Right atrium auricular region (tissue), 2 donors: ENCODE results near the gene SCYGR7. TPM values are rescaled to one million over a fixed set of nuclear protein-coding genes. Genes with fewer than 3 reads are reported as not detected.
"Not testable (repeated sequence)": the region's sequence is repeated elsewhere in the genome, so short reads cannot be mapped to it uniquely, and the experiment has no call there.

Source experiments
- DNase-seq: peaks from one replicate; pipeline ENCODE4 v3.0.0-alpha.2; 2019; ENCODE audit warnings: low spot score
- H3K27ac ChIP-seq, 2 donors: fragments of 200-600 bp; sonication (generic); 1 replicate in 1 of 2; 2 replicates in 1 of 2; pipeline ENCODE4 v1.5.1; 2016 to 2019
- H3K27me3 ChIP-seq, 2 donors: fragments of 200-600 bp; sonication (generic); one replicate each; pipeline versions ENCODE4 v1.5.1 to v1.6.0; 2017 to 2019
- H3K36me3 ChIP-seq: fragments of 200-600 bp; sonication (generic); one replicate; pipeline ENCODE4 v1.5.1; 2016
- H3K4me1 ChIP-seq, 2 donors: fragments of 200-600 bp; sonication (generic); one replicate each; pipeline versions ENCODE4 v1.5.1 to v1.6.0; 2017 to 2019
- H3K4me3 ChIP-seq, 2 donors: fragments of 200-600 bp; sonication (generic); 1 replicate in 1 of 2; 2 replicates in 1 of 2; pipeline ENCODE4 v1.5.1; 2017 to 2019; ENCODE audit warnings: mild to moderate bottlenecking in 1 of 2, moderate library complexity in 1 of 2
- H3K9me3 ChIP-seq, 2 donors: fragments of 200-600 bp; sonication (generic); one replicate each; pipeline ENCODE4 v1.5.1; 2019
- CTCF ChIP-seq, 2 donors: fragments of 200-600 bp; sonication (generic); IDR thresholded peaks; one replicate each; pipeline ENCODE4 v1.5.1; 2019; ENCODE audit warnings: antibody characterized with exemption in 2 of 2
- total RNA-seq, 2 donors: library from RNA; depleted of rRNA; stranded (reverse); fragments of >200 nt; gene quantifications; one replicate each; pipeline ENCODE4 v1.1.0, GENCODE V29; 2016

Gene SCYGR7
- total RNA-seq, 2 donors from 2014 or later = not detected

DNA sequence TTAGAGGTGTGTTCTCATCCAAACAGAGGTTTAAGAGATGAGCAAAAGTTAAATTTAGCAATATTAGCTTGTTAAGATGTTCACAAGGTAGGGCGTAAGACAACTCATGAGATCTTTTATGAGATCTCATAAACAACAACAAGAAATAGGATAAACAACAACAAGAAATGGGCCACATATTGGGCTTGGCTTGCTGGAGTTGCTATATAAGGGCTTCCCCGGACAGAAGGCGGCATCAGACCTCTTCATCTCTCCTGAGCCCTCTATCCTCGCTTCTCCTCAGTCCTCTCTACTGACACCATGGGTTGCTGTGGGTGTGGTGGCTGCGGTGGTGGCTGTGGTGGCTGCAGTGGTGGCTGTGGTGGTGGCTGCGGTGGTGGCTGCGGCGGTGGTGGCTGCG, 17.5 kb downstream of the SCYGR7 start, which contains the start of gene SCYGR8:
Gene SCYGR8, plus strand, starts transcription at position 301 of the 400 bp plus-strand sequence. Its CDS starts 0 bp downstream, at position 301.
- Histone ChIP-seq H3K27ac (no peak within 1 kb of the TSS), H3K4me3 (no peak within 1 kb of the TSS), H3K36me3 (no peaks in the 10 kb centered on the region), H3K9me3 (no peaks in the 10 kb centered on the region), H3K4me1 (no peaks in the 10 kb centered on the region), H3K27me3 (no peaks in the 10 kb centered on the region)
- TF ChIP-seq CTCF (IDR thresholded peaks at IDR 0.05) = no peak
- no peak for DNase-seq

GRCh38 chr2:227748079-227748478, 19.9 kb downstream of the SCYGR7 start:
- no peaks in the 10 kb centered on the region for H3K4me1 ChIP-seq
- TF ChIP-seq CTCF (IDR thresholded peaks at IDR 0.05) = no peak
- H3K27me3 ChIP-seq = no peaks in the 10 kb centered on the region
- no peak for DNase-seq
- H3K9me3 ChIP-seq = no peaks in the 10 kb centered on the region
- H3K4me3 ChIP-seq = no peak overlapping the region
- H3K36me3 ChIP-seq = no peaks in the 10 kb centered on the region
- H3K27ac ChIP-seq = no peak overlapping the region

GRCh38 chr2:227756261-227756660, 28.1 kb downstream of the SCYGR7 start:
- not testable (repeated sequence) for H3K36me3 ChIP-seq, DNase-seq, H3K27ac ChIP-seq, H3K9me3 ChIP-seq, H3K27me3 ChIP-seq, H3K4me1 ChIP-seq, H3K4me3 ChIP-seq

GRCh38 chr2:227759411-227760118, 31.4 kb downstream of the SCYGR7 start:
- H3K36me3 ChIP-seq = no peaks in the 10 kb centered on the region
- DNase-seq = no peak
- TF ChIP-seq CTCF (IDR thresholded peaks at IDR 0.05) = no peak
- no peak overlapping the region for H3K4me3 ChIP-seq
- no peak overlapping the region for H3K27ac ChIP-seq
- no peaks in the 10 kb centered on the region for H3K27me3 ChIP-seq
- H3K4me1 ChIP-seq = no peaks in the 10 kb centered on the region
- no peaks in the 10 kb centered on the region for H3K9me3 ChIP-seq

DNA sequence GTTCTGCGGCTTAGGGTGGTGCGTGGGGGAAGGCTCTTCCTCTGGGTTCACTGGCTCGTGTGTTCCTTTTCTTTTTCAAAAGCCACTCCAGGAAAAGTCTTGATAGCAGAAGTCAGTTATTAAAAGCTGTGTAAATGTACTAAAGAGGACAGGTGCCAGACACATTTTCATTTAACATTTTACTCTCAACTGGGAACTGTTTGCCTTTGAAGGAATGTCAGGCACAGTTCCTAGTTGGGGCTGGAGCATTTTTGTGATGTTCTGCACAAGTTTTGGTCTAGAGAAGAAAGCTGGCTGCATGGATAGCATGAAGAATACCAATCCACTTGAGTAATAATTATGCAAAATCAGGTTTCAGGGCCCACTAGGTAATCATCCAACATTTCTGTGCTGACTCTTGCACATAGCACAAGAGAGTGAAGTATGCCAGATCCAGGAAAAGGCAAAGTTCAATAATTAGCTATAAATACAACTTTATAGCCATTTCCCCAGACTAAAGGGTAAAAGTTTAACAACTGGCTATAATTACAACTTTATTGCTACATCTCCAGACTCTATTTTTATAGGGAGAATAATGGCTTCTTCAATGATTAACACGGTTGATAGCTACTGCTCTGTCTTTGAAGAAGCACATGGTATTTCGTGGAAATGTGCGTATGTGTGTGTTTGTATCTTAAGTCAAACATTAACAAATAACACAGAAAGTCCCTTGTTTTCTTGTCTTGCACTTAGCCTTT, 33.8 kb downstream of the SCYGR7 start:
- TF ChIP-seq CTCF (IDR thresholded peaks at IDR 0.05) = no peak
- no peak for DNase-seq
- H3K27ac ChIP-seq = no peak overlapping the region
- H3K4me3 ChIP-seq = no peak overlapping the region
- H3K4me1 ChIP-seq = peaks cover 0 to 11% of the 10 kb centered on the region in 2 donors
- H3K27me3 ChIP-seq = no peaks in the 10 kb centered on the region
- no peaks in the 10 kb centered on the region for H3K9me3 ChIP-seq
- H3K36me3 ChIP-seq = no peaks in the 10 kb centered on the region

DNA sequence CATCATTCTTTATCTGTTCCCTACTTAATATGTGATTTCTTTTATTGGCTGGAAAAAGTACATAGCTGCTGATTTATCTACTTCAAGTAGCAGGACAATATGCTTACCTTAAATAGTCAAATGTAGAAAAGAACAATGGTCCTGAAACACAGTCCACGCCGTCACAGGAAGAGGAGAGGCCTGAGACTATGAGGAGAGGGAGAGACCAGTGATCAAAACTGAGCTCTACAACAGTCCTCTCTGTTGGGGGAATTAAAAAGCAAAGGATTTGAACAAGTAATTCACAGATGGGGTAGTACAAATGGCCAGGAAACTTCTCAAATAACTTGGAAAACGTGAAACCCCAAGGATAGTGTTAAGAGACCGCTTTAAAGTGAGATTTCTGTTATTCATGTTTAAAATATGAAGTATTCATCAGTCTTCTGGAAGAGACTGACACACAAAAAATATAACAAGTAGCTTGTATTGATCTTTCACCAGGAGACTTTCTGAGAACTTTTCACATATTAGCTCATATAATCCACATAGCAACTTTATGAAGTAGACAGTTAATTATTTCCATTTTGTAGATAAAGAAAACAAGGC, 37.7 kb downstream of the SCYGR7 start:
- Histone ChIP-seq H3K9me3 (no peaks in the 10 kb centered on the region), H3K4me3 (no peak overlapping the region), H3K36me3 (no peaks in the 10 kb centered on the region), H3K27me3 (no peaks in the 10 kb centered on the region), H3K27ac (peak overlapping the region in 1 of 2 donors; percentile 17), H3K4me1 (peaks cover 0 to 11% of the 10 kb centered on the region in 2 donors)
- no peak for TF ChIP-seq CTCF (IDR thresholded peaks at IDR 0.05)
- no peak for DNase-seq
